ENCODE data around the gene WSCD1. TPM values are rescaled to one million over a fixed set of nuclear protein-coding genes. Genes with fewer than 3 reads are reported as not detected.

Gene WSCD1
- total and polyA plus RNA-seq, 2 donors (not counting 1 experiment from before 2014, with no cell fraction given), result not detected

DNA sequence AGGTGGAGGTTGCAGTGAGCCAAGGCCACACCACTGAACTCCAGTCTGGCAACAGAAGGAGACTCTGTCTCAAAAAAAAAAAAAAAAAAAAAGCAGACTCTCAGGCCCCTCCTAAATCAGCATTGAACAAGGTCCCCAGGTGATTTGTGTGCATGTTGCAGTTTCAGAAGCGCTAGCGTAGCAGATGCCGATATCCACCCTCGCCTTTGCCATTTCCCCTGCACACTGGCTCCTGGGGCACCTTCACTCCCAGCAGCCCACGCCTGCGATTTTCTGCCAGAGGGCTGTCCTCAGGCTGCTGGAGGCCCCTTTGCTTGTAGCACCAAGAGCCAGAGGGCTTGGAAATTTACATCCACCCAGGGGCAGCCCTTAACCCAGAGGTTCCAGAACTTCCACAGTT lies 95.6 kb downstream of the WSCD1 start:
- no peaks in the 10 kb centered on the region for H3K79me2 ChIP-seq (ENCODE audit: control insufficient read depth, insufficient read depth, low read length)
- no peaks in the 10 kb centered on the region for H3K4me1 Mint-ChIP-seq
- H3K4me1 ChIP-seq (ENCODE audit: control insufficient read depth in 2 of 2, insufficient read depth in 2 of 2, low read length in 2 of 2), result no peaks in the 10 kb centered on the region
- ChIA-PET CTCF (no interaction called here), POLR2A (no interaction called here)
- H3K4me3 Mint-ChIP-seq, result no peak overlapping the region
- intact Hi-C loops (cut with micrococcal nuclease), result no loop called here
- H3K36me3 ChIP-seq (replicated peaks in 1 of 2; ENCODE audit: control extremely low read depth in 1 of 2, control insufficient read depth in 1 of 2, extremely low read depth in 1 of 2, insufficient read depth in 2 of 2, low read length in 1 of 2), result no peaks in the 10 kb centered on the region
- H2AFZ ChIP-seq (ENCODE audit: insufficient read depth, low read depth, low read length, poor library complexity, severe bottlenecking), result no peak overlapping the region
- no peak overlapping the region for H3K4me3 ChIP-seq (ENCODE audit: control extremely low read depth in 1 of 5, extremely low read depth in 1 of 5, insufficient read depth in 1 of 5, low read depth in 2 of 5, low read length in 4 of 5)
- ATAC-seq (ENCODE audit: low read depth) (no peak), DNase-seq (no peak)
- H3K4me2 ChIP-seq (replicated peaks; ENCODE audit: low read depth, low read length, poor library complexity, severe bottlenecking), result no peak overlapping the region
- H3K9me3 ChIP-seq (ENCODE audit: control extremely low read depth in 1 of 3, control insufficient read depth in 2 of 3, insufficient read depth in 1 of 3, low read length in 2 of 3), result peaks cover 0 to 4% (median 0%) of the 10 kb centered on the region in 3 donors
- H3K9me3 Mint-ChIP-seq (ENCODE audit: insufficient read depth), result no peaks in the 10 kb centered on the region
- H3K27me3 ChIP-seq (replicated peaks in 1 of 4; ENCODE audit: control extremely low read depth in 1 of 4, control insufficient read depth in 3 of 4, insufficient read depth in 4 of 4, low read length in 3 of 4), result no peaks in the 10 kb centered on the region
- 92% methylated on average over 6 of the region's 6 CpGs for whole genome bisulfite sequencing (ENCODE audit: insufficient coverage)
- H4K20me1 ChIP-seq (ENCODE audit: control insufficient read depth, insufficient read depth, low read length, poor library complexity, severe bottlenecking), result no peaks in the 10 kb centered on the region
- peaks cover 16% of the 10 kb centered on the region for H3K27me3 Mint-ChIP-seq
- TF ChIP-seq, protein P1, sequence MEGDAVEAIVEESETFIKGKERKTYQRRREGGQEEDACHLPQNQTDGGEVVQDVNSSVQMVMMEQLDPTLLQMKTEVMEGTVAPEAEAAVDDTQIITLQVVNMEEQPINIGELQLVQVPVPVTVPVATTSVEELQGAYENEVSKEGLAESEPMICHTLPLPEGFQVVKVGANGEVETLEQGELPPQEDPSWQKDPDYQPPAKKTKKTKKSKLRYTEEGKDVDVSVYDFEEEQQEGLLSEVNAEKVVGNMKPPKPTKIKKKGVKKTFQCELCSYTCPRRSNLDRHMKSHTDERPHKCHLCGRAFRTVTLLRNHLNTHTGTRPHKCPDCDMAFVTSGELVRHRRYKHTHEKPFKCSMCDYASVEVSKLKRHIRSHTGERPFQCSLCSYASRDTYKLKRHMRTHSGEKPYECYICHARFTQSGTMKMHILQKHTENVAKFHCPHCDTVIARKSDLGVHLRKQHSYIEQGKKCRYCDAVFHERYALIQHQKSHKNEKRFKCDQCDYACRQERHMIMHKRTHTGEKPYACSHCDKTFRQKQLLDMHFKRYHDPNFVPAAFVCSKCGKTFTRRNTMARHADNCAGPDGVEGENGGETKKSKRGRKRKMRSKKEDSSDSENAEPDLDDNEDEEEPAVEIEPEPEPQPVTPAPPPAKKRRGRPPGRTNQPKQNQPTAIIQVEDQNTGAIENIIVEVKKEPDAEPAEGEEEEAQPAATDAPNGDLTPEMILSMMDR (IDR thresholded peaks at IDR 0.05), result no peak
- no peak for TF ChIP-seq EZH2 (IDR thresholded peaks at IDR 0.05; ENCODE audit: borderline replicate concordance, insufficient read depth, low read depth, low read length, poor library complexity, severe bottlenecking)
- H3K27ac Mint-ChIP-seq, result no peak overlapping the region
- no peak overlapping the region for H3K9ac ChIP-seq (ENCODE audit: low read length)
- no peak overlapping the region for H3K27ac ChIP-seq (ENCODE audit: low read length in 2 of 2)

DNA sequence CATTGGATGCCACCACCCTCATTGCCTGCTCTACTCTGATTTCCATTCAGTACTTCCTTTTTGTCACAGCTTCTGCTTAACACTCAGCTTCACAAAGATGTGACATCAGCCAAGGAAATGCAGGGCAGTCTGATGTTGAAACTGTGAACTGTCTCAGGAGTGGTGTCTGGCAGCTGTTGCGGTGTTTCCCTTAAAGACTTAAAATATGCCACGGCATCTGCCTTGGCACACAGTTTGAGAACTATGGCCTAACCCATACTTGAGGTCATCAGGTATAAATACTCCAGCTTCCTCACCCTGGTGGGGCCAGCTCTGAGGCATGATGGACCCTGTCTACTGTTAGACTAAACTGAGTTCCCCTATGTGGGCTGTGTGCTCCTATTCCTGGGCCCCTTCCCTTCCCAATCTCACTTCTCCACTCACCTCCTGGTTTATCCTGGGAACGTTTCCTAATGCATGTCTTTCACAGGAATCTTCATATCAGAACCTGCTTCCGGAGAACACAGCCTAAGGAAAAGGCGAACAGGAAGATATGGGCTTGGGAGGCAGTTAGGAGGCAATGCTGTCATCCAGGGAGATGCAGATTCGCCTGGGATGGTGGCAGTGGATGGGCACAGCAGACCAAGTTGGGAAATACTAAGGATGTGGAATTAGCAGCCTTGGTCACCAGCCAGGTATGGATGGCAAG lies 96.5 kb downstream of the WSCD1 start:
- no peaks in the 10 kb centered on the region for H3K9me3 Mint-ChIP-seq (ENCODE audit: insufficient read depth)
- DNase-seq (no peak), ATAC-seq (ENCODE audit: low read depth) (no peak)
- intact Hi-C loops (cut with micrococcal nuclease), result no loop called here
- H3K4me1 Mint-ChIP-seq, result no peaks in the 10 kb centered on the region
- Histone ChIP-seq H3K27ac (ENCODE audit: low read length in 2 of 2) (no peak overlapping the region), H3K4me2 (replicated peaks; ENCODE audit: low read depth, low read length, poor library complexity, severe bottlenecking) (no peak overlapping the region), H3K79me2 (ENCODE audit: control insufficient read depth, insufficient read depth, low read length) (no peaks in the 10 kb centered on the region), H3K9ac (ENCODE audit: low read length) (no peak overlapping the region), H2AFZ (ENCODE audit: insufficient read depth, low read depth, low read length, poor library complexity, severe bottlenecking) (no peak overlapping the region), H3K4me3 (ENCODE audit: control extremely low read depth in 1 of 5, extremely low read depth in 1 of 5, insufficient read depth in 1 of 5, low read depth in 2 of 5, low read length in 4 of 5) (no peak overlapping the region), H3K36me3 (replicated peaks in 1 of 2; ENCODE audit: control extremely low read depth in 1 of 2, control insufficient read depth in 1 of 2, extremely low read depth in 1 of 2, insufficient read depth in 2 of 2, low read length in 1 of 2) (no peaks in the 10 kb centered on the region), H4K20me1 (ENCODE audit: control insufficient read depth, insufficient read depth, low read length, poor library complexity, severe bottlenecking) (no peaks in the 10 kb centered on the region), H3K4me1 (ENCODE audit: control insufficient read depth in 2 of 2, insufficient read depth in 2 of 2, low read length in 2 of 2) (no peaks in the 10 kb centered on the region), H3K27me3 (replicated peaks in 1 of 4; ENCODE audit: control extremely low read depth in 1 of 4, control insufficient read depth in 3 of 4, insufficient read depth in 4 of 4, low read length in 3 of 4) (no peaks in the 10 kb centered on the region), H3K9me3 (ENCODE audit: control extremely low read depth in 1 of 3, control insufficient read depth in 2 of 3, insufficient read depth in 1 of 3, low read length in 2 of 3) (peaks cover 0 to 4% (median 0%) of the 10 kb centered on the region in 3 donors)
- CTCF ChIA-PET, result no interaction called here
- peaks cover 16% of the 10 kb centered on the region for H3K27me3 Mint-ChIP-seq
- no peak for TF ChIP-seq EZH2 (IDR thresholded peaks at IDR 0.05; ENCODE audit: borderline replicate concordance, insufficient read depth, low read depth, low read length, poor library complexity, severe bottlenecking)
- TF ChIP-seq, protein P1 (IDR thresholded peaks at IDR 0.05), result no peak
- H3K27ac Mint-ChIP-seq, result no peak overlapping the region
- 69% methylated on average over 5 of the region's 6 CpGs for whole genome bisulfite sequencing (ENCODE audit: insufficient coverage)
- no peak overlapping the region for H3K4me3 Mint-ChIP-seq
- POLR2A ChIA-PET, result no interaction called here
